Stimulated activated naive CD8-positive, alpha-beta T cell treated with anti-CD3 and anti-CD28 coated beads, Interleukin-15, Interleukin-2, amounts not matched to agents 100 ng/mL and 50 ng/mL, for 24 hours (primary cell): ENCODE data around the gene ZNF532.
"Not testable (repeated sequence)": the region's sequence is repeated elsewhere in the genome, so short reads cannot be mapped to it uniquely, and the experiment has no call there.

Source experiments
- H3K27ac Mint-ChIP-seq: one replicate; pipeline ENCODE4 v1.8.0; 2021; ENCODE audit warnings: mild to moderate bottlenecking, mixed read lengths
- H3K27me3 Mint-ChIP-seq: one replicate; pipeline ENCODE4 v1.8.0; 2021; ENCODE audit warnings: mixed read lengths
- H3K36me3 Mint-ChIP-seq: one replicate; pipeline ENCODE4 v1.8.0; 2021; ENCODE audit warnings: low read depth, mixed read lengths
- H3K4me1 Mint-ChIP-seq: one replicate; pipeline ENCODE4 v1.8.0; 2021; ENCODE audit warnings: low read depth, mixed read lengths
- H3K4me3 Mint-ChIP-seq: one replicate; pipeline ENCODE4 v1.8.0; 2021; ENCODE audit warnings: mild to moderate bottlenecking, mixed read lengths
- H3K9me3 Mint-ChIP-seq: one replicate; pipeline ENCODE4 v1.8.0; 2021; ENCODE audit warnings: mixed read lengths

Gene ZNF532

GRCh38 chr18:59012815-59013705 lies 148.4 kb downstream of the ZNF532 start:
- Mint-ChIP-seq H3K4me1 (no peaks in the 10 kb centered on the region), H3K27ac (no peak overlapping the region), H3K27me3 (peaks cover 24% of the 10 kb centered on the region), H3K9me3 (peaks cover 6% of the 10 kb centered on the region), H3K4me3 (no peak overlapping the region), H3K36me3 (no peaks in the 10 kb centered on the region)

DNA sequence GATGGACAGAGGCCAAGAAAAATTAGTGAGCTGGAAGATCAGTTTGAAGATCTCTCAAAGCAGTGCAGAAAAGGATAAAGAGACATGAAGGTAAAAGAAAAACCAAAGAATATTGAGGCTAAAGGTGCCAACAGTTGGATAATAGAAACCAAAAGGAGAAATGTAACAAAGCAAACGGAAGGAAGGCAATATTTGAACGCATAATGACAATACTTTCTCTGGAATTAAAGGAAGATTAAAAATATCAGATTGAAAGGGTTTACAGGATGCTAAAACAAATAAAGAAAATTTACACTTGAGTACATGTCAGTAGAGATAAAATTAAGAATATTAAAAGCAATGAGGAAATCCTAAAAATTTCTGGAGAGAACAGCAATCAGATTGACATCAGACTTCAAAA lies 149.1 kb downstream of the ZNF532 start:
- peaks cover 10% of the 10 kb centered on the region for H3K9me3 Mint-ChIP-seq

GRCh38 chr18:59015531-59016152 lies 151.0 kb downstream of the ZNF532 start:
- Mint-ChIP-seq H3K4me1 (no peaks in the 10 kb centered on the region), H3K4me3 (no peak overlapping the region)

More for the DNA sequence above, 149.1 kb downstream of the ZNF532 start:
- Mint-ChIP-seq H3K4me1 (no peaks in the 10 kb centered on the region), H3K27me3 (peaks cover 29% of the 10 kb centered on the region), H3K36me3 (no peaks in the 10 kb centered on the region), H3K4me3 (no peak overlapping the region), H3K27ac (no peak overlapping the region)

DNA sequence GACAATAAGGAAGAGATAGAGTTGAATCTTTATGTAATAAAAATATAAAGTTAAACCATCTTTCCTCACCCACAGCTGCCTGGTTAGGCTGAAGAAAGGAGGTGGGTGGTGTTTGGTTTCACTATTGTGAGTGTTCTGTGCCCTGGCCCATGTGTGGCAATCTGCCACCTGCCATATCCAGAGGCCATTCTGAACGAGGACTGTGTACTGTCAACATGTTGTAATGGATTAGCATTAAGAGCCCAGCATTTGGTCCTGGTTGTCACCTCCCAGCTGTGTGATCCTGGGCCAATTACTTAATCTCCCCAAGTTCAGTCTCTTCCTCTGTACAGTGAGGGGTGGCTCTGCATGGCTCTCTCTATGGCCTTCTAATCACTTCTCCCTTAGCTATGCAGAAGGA lies 156.8 kb downstream of the ZNF532 start:
- Mint-ChIP-seq H3K27ac (no peak overlapping the region), H3K4me1 (no peaks in the 10 kb centered on the region), H3K36me3 (no peaks in the 10 kb centered on the region), H3K27me3 (peaks cover 19% of the 10 kb centered on the region), H3K4me3 (no peak overlapping the region), H3K9me3 (peaks cover 11% of the 10 kb centered on the region)

More at GRCh38 chr18:59015531-59016152, 151.0 kb downstream of the ZNF532 start:
- H3K9me3 Mint-ChIP-seq = peaks cover 11% of the 10 kb centered on the region
- H3K27ac Mint-ChIP-seq = no peak overlapping the region
- no peaks in the 10 kb centered on the region for H3K36me3 Mint-ChIP-seq
- H3K27me3 Mint-ChIP-seq = peaks cover 30% of the 10 kb centered on the region

DNA sequence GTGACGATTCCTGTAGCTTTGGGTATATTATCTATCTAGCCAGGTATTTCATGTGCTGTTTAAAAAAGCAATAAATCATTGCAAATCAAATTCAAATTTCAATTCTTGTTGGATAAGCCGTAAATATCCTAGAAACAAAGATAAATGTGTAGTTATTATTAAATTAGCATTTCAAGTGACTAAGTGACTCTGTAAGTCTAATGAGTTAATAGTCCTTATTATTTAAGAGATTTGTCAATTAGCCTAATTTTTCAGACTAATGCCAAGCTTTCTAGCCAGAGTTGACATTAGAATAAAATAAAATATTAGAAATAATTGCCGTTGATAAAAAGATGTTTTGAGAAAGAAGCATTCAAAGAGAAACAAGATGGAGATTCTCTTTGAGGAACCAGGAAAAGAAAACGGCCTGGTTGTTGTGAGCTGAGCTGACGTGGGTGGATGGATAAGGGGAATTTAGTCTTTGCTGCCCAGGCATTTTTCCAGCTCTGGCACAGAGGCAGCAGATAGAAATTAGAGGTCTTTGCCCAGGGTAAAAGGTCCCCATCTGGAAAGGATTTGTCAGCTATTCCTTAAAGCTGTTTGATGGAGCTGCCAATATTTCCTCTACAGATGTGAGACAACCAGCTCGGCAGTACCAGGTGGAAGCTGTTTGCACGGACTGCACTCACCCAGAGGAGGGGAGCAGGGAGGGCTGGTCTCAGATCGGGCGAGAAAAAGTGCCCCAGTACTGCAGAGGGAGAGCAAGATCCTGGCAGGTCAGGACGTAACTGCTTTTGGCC lies 157.7 kb downstream of the ZNF532 start:
- Mint-ChIP-seq H3K9me3 (peaks cover 8% of the 10 kb centered on the region), H3K27me3 (peaks cover 13% of the 10 kb centered on the region), H3K36me3 (no peaks in the 10 kb centered on the region), H3K4me1 (no peaks in the 10 kb centered on the region), H3K4me3 (no peak overlapping the region), H3K27ac (no peak overlapping the region)

- no peaks in the 10 kb centered on the region for H3K9me3 Mint-ChIP-seq
- peaks cover 4% of the 10 kb centered on the region for H3K27me3 Mint-ChIP-seq
- H3K36me3 Mint-ChIP-seq = no peaks in the 10 kb centered on the region
- no peak overlapping the region for H3K4me3 Mint-ChIP-seq
- H3K27ac Mint-ChIP-seq = no peak overlapping the region
- no peaks in the 10 kb centered on the region for H3K4me1 Mint-ChIP-seq
Measured at GRCh38 chr18:59024829-59025228, 160.2 kb downstream of the ZNF532 start.

GRCh38 chr18:59025532-59025931 lies 160.9 kb downstream of the ZNF532 start:
- H3K9me3 Mint-ChIP-seq, H3K4me1 Mint-ChIP-seq, H3K27me3 Mint-ChIP-seq, H3K36me3 Mint-ChIP-seq, H3K27ac Mint-ChIP-seq, H3K4me3 Mint-ChIP-seq: not testable (repeated sequence)

- no peaks in the 10 kb centered on the region for H3K9me3 Mint-ChIP-seq
- no peaks in the 10 kb centered on the region for H3K4me1 Mint-ChIP-seq
- no peaks in the 10 kb centered on the region for H3K36me3 Mint-ChIP-seq
Measured at GRCh38 chr18:59026364-59026763, 161.7 kb downstream of the ZNF532 start.

DNA sequence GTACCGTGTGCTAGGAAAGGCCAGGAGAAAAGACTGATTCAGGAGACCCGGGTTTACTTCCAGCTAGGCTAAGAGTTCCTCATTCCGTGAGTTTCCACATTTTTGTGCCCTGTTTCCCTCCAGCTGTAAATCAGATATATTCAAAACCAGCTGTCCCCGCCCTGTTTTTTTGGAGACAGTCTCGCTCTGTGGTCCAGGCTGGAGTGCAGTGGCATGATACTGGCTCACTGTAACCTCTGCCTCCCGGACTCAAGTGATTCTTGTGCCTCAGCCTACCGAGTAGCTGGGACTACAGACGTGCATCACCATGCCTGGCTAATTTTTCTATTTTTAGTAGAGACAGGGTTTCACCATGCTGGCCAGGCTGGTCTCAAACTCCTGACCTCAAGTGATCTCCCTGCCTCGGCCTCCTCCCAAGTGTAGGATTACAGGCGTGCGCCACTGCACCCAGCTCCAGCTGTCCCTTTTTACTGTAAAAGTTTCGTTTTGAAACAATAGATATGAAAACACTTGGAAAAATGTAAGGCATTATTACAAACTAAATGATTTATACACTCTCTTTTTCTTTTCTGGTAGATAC lies 162.2 kb downstream of the ZNF532 start:
- Mint-ChIP-seq H3K9me3 (no peaks in the 10 kb centered on the region), H3K4me1 (no peaks in the 10 kb centered on the region)

More at GRCh38 chr18:59026364-59026763, 161.7 kb downstream of the ZNF532 start:
- Mint-ChIP-seq H3K4me3 (no peak overlapping the region), H3K27ac (no peak overlapping the region), H3K27me3 (peaks cover 4% of the 10 kb centered on the region)

DNA sequence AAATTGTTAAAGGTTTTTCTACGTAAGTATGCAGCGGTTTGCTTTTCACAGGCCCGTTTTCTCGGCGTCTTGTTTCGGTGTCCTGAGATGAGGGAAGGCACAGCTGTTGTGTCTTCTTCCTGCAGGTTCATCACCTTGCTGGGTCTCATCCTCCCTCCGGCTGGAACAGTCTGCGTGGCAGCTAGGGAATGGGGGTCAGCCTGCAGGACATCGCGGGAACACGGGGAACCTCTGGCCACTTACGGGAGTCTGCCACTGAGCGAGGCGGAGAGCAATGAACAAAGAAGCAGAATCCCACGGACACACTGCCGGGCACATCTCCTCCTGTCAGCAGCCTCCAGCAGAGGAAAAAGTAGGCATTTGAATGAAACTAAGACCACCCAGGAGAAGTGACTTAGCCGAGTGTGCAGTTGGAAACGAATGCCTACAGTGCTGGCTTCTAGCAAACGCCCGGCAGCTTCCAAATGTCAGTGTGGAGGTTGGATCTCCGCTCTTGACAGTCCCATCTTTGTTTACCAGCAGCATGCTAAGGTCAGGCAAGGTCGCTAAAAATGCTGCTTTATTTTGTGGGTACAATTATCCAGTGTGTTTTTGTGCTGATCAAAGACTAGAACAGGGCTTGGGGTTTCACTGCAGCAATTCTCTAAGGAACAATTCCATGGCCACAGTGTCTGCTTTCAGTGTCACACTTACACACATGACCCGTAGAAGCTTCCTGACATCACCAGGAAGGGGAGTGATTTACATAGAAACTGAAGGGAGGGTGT lies 165.2 kb downstream of the ZNF532 start:
- H3K27ac Mint-ChIP-seq = no peak overlapping the region

More for the DNA sequence above, 162.2 kb downstream of the ZNF532 start:
- Mint-ChIP-seq H3K27ac (no peak overlapping the region), H3K27me3 (peaks cover 4% of the 10 kb centered on the region), H3K4me3 (no peak overlapping the region), H3K36me3 (no peaks in the 10 kb centered on the region)

DNA sequence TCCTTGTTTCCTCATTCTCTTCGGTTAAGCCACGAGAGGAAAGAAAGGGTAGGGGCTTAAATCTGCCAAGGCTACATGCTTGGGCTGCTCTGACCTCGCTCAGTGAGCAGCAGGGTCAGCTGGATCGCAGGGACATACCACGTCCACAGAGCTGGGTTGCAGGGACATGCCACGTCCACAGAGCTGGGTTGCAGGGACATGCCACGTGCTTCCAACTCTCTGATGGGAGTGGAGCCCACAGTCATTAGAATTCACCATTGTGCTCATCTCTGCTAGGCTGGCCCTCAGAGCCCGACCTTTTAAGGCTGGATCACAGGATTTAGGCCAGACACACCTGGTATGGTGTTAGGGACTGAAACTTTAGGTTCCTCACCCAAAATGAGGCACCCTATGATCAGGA lies 167.6 kb downstream of the ZNF532 start:
- Mint-ChIP-seq H3K27ac (no peak overlapping the region), H3K4me3 (no peak overlapping the region), H3K27me3 (no peaks in the 10 kb centered on the region), H3K9me3 (no peaks in the 10 kb centered on the region), H3K4me1 (peaks cover 3% of the 10 kb centered on the region), H3K36me3 (no peaks in the 10 kb centered on the region)

More for the DNA sequence above, 165.2 kb downstream of the ZNF532 start:
- Mint-ChIP-seq H3K27me3 (no peaks in the 10 kb centered on the region), H3K4me3 (no peak overlapping the region), H3K9me3 (no peaks in the 10 kb centered on the region), H3K36me3 (no peaks in the 10 kb centered on the region), H3K4me1 (no peaks in the 10 kb centered on the region)

GRCh38 chr18:59033359-59033758 lies 168.7 kb downstream of the ZNF532 start:
- no peak overlapping the region for H3K27ac Mint-ChIP-seq
- peaks cover 11% of the 10 kb centered on the region for H3K4me1 Mint-ChIP-seq
- H3K27me3 Mint-ChIP-seq = no peaks in the 10 kb centered on the region
- no peak overlapping the region for H3K4me3 Mint-ChIP-seq
- H3K36me3 Mint-ChIP-seq = no peaks in the 10 kb centered on the region
- H3K9me3 Mint-ChIP-seq = peaks cover 3% of the 10 kb centered on the region

GRCh38 chr18:59033974-59034373 lies 169.3 kb downstream of the ZNF532 start:
- Mint-ChIP-seq H3K9me3 (peaks cover 4% of the 10 kb centered on the region), H3K4me1 (peaks cover 12% of the 10 kb centered on the region), H3K27ac (no peak overlapping the region), H3K4me3 (no peak overlapping the region), H3K36me3 (no peaks in the 10 kb centered on the region), H3K27me3 (no peaks in the 10 kb centered on the region)

DNA sequence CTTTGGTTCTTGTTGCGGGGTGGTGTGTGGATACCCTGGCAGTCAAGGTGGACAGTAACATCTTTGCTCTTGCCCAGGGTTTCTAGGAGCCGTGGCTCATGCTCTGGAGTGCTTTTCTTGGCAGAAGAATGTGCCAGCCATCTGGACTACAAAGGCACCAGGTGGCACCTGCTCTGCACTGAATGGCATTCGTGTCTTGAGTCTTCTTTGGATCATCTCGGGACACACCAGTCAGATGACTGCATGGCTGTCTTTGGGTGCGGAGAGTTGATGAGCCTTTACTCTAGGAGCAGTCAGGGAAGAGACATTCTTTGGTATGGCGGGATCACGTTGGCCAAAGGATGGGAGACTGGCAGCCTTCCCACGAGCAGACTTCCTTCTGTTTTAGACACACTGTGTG lies 170.9 kb downstream of the ZNF532 start:
- Mint-ChIP-seq H3K27ac (no peak overlapping the region), H3K4me3 (no peak overlapping the region), H3K36me3 (no peaks in the 10 kb centered on the region), H3K9me3 (peaks cover 4% of the 10 kb centered on the region), H3K4me1 (peaks cover 25% of the 10 kb centered on the region), H3K27me3 (peaks cover 6% of the 10 kb centered on the region)
